ENCODE results near the gene HDAC4.
"Not testable (repeated sequence)": the region's sequence is repeated elsewhere in the genome, so short reads cannot be mapped to it uniquely, and the experiment has no call there.

Gene HDAC4

DNA sequence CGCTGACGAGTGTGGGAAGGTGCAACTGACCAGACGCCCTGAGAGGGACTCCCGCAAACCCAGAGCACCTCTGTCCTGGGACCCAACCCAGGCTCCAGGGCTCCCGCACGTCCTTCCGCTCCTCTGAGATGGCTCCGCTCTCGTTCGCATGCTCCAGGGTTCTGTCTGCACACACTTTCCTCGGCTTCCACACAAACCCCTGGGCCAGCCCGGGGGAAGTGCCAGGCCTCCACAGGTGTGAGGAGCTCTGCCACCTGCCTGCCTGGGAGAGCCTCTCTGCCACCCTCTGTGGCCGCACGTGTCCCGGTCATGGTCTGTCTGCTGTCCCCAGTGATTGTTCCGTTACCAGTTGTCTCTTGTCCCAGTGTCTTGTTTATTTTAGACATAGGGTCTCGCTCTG is 222.9 kb downstream of the HDAC4 start:
- Histone ChIP-seq H3K27me3 (ENCODE audit: control insufficient read depth in 1 of 2, insufficient read depth in 2 of 2, low read length in 2 of 2) (no peaks in the 10 kb centered on the region), H3K9me3 (ENCODE audit: control insufficient read depth in 1 of 2, low read length in 2 of 2) (peaks cover 3 to 4% of the 10 kb centered on the region in 2 donors), H3K9ac (ENCODE audit: low read depth in 1 of 2, low read length in 2 of 2) (no peak overlapping the region), H3K4me3 (ENCODE audit: low read depth in 1 of 2, low read length in 2 of 2) (no peak overlapping the region), H3K36me3 (ENCODE audit: control insufficient read depth in 1 of 2, insufficient read depth in 2 of 2, low read length in 2 of 2) (peaks cover 17 to 54% of the 10 kb centered on the region in 2 donors), H3K4me1 (ENCODE audit: control insufficient read depth in 1 of 2, insufficient read depth in 2 of 2, low read length in 2 of 2) (no peaks in the 10 kb centered on the region), H3K27ac (ENCODE audit: low read depth, low read length) (no peak overlapping the region)

DNA sequence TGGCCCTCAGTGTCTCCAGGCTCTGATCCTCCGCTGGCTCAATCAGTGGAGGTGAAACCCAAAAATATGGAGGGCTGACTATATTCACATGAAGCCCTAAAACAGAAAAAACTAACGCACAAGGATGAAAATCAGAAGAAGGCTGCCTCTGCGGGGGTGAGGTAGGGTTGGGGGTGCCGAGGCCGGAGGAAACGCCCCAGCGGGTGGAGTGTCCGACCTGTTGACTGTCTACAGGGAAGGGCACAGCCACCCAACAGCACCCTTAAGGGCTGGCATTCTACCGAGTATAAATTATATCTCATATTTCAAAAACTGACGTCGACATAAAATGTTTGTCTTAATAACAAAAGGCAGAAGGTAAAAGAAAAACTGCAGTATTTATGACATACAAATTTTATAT is 223.5 kb downstream of the HDAC4 start:
- H3K9ac ChIP-seq (ENCODE audit: low read depth in 1 of 2, low read length in 2 of 2), result no peak overlapping the region
- no peaks in the 10 kb centered on the region for H3K4me1 ChIP-seq (ENCODE audit: control insufficient read depth in 1 of 2, insufficient read depth in 2 of 2, low read length in 2 of 2)
- H3K27ac ChIP-seq (ENCODE audit: low read depth, low read length), result no peak overlapping the region
- H3K4me3 ChIP-seq (ENCODE audit: low read depth in 1 of 2, low read length in 2 of 2), result no peak overlapping the region
- no peaks in the 10 kb centered on the region for H3K27me3 ChIP-seq (ENCODE audit: control insufficient read depth in 1 of 2, insufficient read depth in 2 of 2, low read length in 2 of 2)
- peaks cover 3 to 8% of the 10 kb centered on the region in 2 donors for H3K9me3 ChIP-seq (ENCODE audit: control insufficient read depth in 1 of 2, low read length in 2 of 2)
- H3K36me3 ChIP-seq (ENCODE audit: control insufficient read depth in 1 of 2, insufficient read depth in 2 of 2, low read length in 2 of 2), result peaks cover 17 to 50% of the 10 kb centered on the region in 2 donors

DNA sequence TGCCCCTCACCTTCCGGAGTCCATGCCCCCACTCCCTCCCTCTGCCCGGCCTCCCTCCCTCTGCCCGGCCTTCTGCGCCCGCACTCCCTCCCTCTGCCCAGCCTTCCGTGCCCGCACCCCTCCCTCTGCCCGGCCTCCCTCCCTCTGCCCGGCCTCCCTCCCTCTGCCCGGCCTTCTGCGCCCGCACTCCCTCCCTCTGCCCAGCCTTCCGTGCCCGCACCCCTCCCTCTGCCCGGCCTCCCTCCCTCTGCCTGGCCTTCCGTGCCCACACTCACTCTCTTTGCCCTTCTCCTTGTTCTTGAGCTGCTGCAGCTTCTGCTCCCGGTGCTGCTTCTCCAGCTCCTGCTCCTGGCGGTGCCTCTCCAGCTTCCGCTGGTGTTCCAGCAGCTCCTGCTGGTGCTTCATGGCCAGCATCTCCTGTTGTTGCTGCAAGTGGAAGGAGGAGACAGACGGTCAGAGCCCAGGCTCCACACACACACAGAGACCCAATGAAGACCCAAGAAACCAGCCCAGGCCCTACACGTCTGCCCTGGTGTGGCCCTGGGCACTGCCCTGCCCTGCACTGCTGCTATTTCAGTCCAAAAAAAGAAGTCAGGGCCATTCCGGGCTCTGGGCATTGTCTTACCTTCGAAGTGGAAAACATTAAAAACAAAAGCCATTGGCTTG is 224.5 kb downstream of the HDAC4 start:
- not testable (repeated sequence) for H3K27ac ChIP-seq (ENCODE audit: low read depth, low read length); H3K27me3 ChIP-seq (ENCODE audit: control insufficient read depth in 1 of 2, insufficient read depth in 2 of 2, low read length in 2 of 2); H3K4me1 ChIP-seq (ENCODE audit: control insufficient read depth in 1 of 2, insufficient read depth in 2 of 2, low read length in 2 of 2); H3K4me3 ChIP-seq (ENCODE audit: low read depth in 1 of 2, low read length in 2 of 2); H3K9ac ChIP-seq (ENCODE audit: low read depth in 1 of 2, low read length in 2 of 2)
- Histone ChIP-seq H3K9me3 (ENCODE audit: control insufficient read depth in 1 of 2, low read length in 2 of 2) (peaks cover 5 to 16% of the 10 kb centered on the region in 2 donors), H3K36me3 (ENCODE audit: control insufficient read depth in 1 of 2, insufficient read depth in 2 of 2, low read length in 2 of 2) (peaks cover 19 to 43% of the 10 kb centered on the region in 2 donors)

DNA sequence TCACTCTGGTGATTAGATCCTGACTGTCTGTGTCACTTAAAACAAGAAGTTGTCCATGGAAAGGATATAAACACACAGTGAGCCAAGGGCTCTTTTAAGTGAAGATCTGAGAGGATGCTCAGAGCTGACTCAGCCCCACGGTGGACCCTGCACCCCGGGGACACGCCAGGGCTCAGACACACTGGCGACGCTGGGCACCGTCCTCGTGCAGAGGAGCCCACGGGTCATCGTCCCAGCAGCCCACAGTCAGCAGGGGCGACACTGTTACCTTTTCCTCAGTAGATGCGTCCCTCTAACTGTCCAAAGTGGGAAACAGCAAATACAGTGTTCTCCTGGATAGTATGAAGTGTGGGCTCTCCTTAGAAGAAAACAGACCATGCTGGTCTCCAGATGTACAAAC is 225.6 kb downstream of the HDAC4 start:
- Histone ChIP-seq H3K27me3 (ENCODE audit: control insufficient read depth in 1 of 2, insufficient read depth in 2 of 2, low read length in 2 of 2) (no peaks in the 10 kb centered on the region), H3K4me3 (ENCODE audit: low read depth in 1 of 2, low read length in 2 of 2) (no peak overlapping the region), H3K36me3 (ENCODE audit: control insufficient read depth in 1 of 2, insufficient read depth in 2 of 2, low read length in 2 of 2) (peaks cover 21 to 35% of the 10 kb centered on the region in 2 donors), H3K4me1 (ENCODE audit: control insufficient read depth in 1 of 2, insufficient read depth in 2 of 2, low read length in 2 of 2) (no peaks in the 10 kb centered on the region), H3K9me3 (ENCODE audit: control insufficient read depth in 1 of 2, low read length in 2 of 2) (peaks cover 8 to 18% of the 10 kb centered on the region in 2 donors), H3K27ac (ENCODE audit: low read depth, low read length) (no peak overlapping the region), H3K9ac (ENCODE audit: low read depth in 1 of 2, low read length in 2 of 2) (no peak overlapping the region)

DNA sequence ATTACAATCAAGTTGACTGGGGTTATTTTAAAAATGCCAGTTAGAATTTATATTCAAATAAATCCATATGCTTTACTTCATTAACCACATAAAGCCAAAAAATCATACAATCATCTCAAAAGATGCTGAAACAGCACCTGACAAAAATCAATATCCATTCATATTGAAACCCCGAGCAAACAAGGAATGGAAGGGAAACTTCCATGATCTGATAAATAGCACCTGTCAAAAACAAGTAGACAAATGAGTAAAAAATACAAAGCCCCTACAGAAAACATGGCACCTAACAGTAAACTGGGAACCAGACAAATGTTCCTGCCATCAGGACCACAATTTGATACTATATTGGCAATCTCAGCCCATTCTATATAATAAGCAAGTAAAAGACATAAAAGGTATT is 227.5 kb downstream of the HDAC4 start:
- H3K27me3 ChIP-seq (ENCODE audit: control insufficient read depth in 1 of 2, insufficient read depth in 2 of 2, low read length in 2 of 2), result no peaks in the 10 kb centered on the region
- peaks cover 21 to 34% of the 10 kb centered on the region in 2 donors for H3K36me3 ChIP-seq (ENCODE audit: control insufficient read depth in 1 of 2, insufficient read depth in 2 of 2, low read length in 2 of 2)
- no peak overlapping the region for H3K9ac ChIP-seq (ENCODE audit: low read depth in 1 of 2, low read length in 2 of 2)
- H3K9me3 ChIP-seq (ENCODE audit: control insufficient read depth in 1 of 2, low read length in 2 of 2), result peaks cover 8 to 18% of the 10 kb centered on the region in 2 donors
- H3K4me3 ChIP-seq (ENCODE audit: low read depth in 1 of 2, low read length in 2 of 2), result no peak overlapping the region
- no peak overlapping the region for H3K27ac ChIP-seq (ENCODE audit: low read depth, low read length)
- no peaks in the 10 kb centered on the region for H3K4me1 ChIP-seq (ENCODE audit: control insufficient read depth in 1 of 2, insufficient read depth in 2 of 2, low read length in 2 of 2)

DNA sequence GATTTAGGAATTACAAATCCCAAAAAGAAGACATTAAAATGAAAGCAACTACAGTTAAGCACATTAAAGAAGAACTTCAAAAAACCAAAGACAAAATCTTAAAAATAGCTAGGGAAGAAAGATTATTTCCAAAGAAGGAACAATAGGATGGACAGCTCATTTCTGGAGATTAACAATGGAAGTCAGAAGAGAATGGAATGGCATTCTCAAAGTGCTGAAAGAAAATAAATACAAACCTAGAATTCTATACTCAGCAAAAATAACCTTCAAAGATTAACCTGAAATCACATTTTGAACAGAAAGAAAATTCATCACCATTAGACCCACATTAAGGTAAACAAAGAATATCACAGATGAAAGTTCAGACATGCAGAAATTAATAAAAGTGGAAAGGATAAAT is 229.2 kb downstream of the HDAC4 start:
- Histone ChIP-seq H3K27me3 (ENCODE audit: control insufficient read depth in 1 of 2, insufficient read depth in 2 of 2, low read length in 2 of 2) (no peaks in the 10 kb centered on the region), H3K4me3 (ENCODE audit: low read depth in 1 of 2, low read length in 2 of 2) (no peak overlapping the region), H3K36me3 (ENCODE audit: control insufficient read depth in 1 of 2, insufficient read depth in 2 of 2, low read length in 2 of 2) (peaks cover 21 to 31% of the 10 kb centered on the region in 2 donors), H3K9me3 (ENCODE audit: control insufficient read depth in 1 of 2, low read length in 2 of 2) (peaks cover 8 to 18% of the 10 kb centered on the region in 2 donors), H3K27ac (ENCODE audit: low read depth, low read length) (no peak overlapping the region), H3K9ac (ENCODE audit: low read depth in 1 of 2, low read length in 2 of 2) (no peak overlapping the region), H3K4me1 (ENCODE audit: control insufficient read depth in 1 of 2, insufficient read depth in 2 of 2, low read length in 2 of 2) (no peaks in the 10 kb centered on the region)

DNA sequence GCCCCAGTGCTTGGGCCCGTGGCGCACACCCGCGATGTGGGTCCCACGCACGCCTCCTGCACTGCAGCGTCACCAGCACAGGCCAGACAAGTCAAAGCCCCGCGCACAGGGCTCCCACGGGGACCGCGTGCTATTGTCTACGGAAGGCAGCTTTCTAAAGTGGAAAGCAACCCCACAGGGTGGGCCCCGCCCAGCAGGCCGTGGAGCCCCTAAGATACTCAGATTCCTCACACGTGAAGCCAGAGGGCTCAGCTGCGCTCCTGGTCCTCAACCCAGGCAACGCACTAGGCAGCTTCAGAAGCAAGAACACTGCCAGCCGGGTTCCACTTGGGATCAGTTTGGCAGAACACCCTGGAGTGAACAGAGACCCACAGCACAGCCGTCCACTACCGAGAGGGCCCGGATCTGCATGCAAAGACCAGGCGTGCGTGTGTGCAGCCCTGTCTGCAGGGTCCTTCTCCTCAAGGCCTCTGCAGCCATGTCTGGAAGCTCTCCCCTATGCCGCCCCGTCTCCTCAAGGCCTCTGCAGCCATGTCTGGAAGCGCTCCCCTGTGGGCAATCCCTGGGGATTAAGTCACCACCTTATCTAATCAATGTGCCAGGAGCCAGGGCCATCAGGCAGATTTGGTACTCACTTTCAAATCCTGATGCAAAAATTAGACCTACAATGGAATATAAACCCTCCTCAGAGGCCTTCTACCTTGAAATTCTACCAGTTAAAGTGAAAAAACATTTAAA is 231.3 kb downstream of the HDAC4 start:
- H3K36me3 ChIP-seq (ENCODE audit: control insufficient read depth in 1 of 2, insufficient read depth in 2 of 2, low read length in 2 of 2), result peaks cover 8 to 22% of the 10 kb centered on the region in 2 donors
- peaks cover 7 to 18% of the 10 kb centered on the region in 2 donors for H3K9me3 ChIP-seq (ENCODE audit: control insufficient read depth in 1 of 2, low read length in 2 of 2)
- no peaks in the 10 kb centered on the region for H3K4me1 ChIP-seq (ENCODE audit: control insufficient read depth in 1 of 2, insufficient read depth in 2 of 2, low read length in 2 of 2)
- no peak overlapping the region for H3K27ac ChIP-seq (ENCODE audit: low read depth, low read length)
- no peak overlapping the region for H3K9ac ChIP-seq (ENCODE audit: low read depth in 1 of 2, low read length in 2 of 2)
- no peak overlapping the region for H3K4me3 ChIP-seq (ENCODE audit: low read depth in 1 of 2, low read length in 2 of 2)
- no peaks in the 10 kb centered on the region for H3K27me3 ChIP-seq (ENCODE audit: control insufficient read depth in 1 of 2, insufficient read depth in 2 of 2, low read length in 2 of 2)

DNA sequence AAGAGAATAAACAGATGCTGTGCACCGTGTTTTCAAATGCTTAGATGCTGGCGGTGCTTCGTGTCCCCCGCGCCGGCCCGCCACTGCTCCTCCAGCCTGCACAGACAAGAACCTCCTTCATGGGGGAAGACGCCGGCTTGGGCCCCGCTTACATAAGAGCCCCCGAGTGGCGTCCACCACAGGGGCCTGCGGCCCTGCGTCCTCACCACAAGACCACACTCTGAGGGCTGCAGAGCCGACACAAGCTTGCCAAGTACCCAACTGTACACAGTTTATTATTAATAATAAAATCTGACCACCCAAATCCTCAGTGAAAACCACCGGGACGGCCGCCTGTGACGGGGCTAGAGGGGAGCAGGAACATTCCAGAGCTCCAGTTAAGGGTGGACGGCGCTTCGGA is 232.2 kb downstream of the HDAC4 start:
- Histone ChIP-seq H3K9me3 (ENCODE audit: control insufficient read depth in 1 of 2, low read length in 2 of 2) (peaks cover 5 to 14% of the 10 kb centered on the region in 2 donors), H3K9ac (ENCODE audit: low read depth in 1 of 2, low read length in 2 of 2) (no peak overlapping the region)

DNA sequence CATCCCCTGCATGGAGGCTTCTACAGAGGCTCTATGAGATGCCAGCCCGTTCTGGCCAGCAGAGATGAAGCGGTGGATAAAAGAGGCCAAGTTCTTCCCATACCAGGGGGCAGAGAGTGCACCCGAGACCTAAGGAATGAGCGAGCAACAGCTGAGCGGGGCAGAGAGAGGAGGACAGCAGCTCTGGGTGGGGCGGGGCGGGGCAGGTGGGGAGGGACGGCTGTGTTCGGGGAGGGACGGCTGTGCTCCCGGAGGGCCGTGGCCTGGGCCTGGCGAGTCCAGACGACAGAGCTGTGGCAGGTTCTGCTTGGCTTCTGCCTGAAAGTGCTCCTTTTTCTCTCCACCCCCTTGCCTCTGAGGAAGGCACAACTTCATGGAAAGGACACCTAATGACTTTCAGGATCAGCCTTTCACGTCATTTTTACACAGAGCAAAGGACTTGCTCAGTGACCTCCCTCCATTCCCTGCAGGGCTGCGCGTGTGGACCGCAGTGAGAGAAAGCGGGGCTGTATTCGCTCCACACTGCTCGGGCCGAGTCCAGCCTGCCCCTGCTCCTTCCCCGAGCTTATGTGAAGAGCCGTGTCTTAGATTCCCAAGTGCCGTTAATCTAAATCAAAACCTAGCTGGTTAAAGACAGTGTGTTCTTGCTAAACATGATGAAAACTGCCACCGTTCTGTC is 232.9 kb downstream of the HDAC4 start:
- Histone ChIP-seq H3K4me3 (ENCODE audit: low read depth in 1 of 2, low read length in 2 of 2) (no peak overlapping the region), H3K9ac (ENCODE audit: low read depth in 1 of 2, low read length in 2 of 2) (no peak overlapping the region), H3K36me3 (ENCODE audit: control insufficient read depth in 1 of 2, insufficient read depth in 2 of 2, low read length in 2 of 2) (peaks cover 10 to 24% of the 10 kb centered on the region in 2 donors), H3K27me3 (ENCODE audit: control insufficient read depth in 1 of 2, insufficient read depth in 2 of 2, low read length in 2 of 2) (no peaks in the 10 kb centered on the region), H3K27ac (ENCODE audit: low read depth, low read length) (no peak overlapping the region), H3K4me1 (ENCODE audit: control insufficient read depth in 1 of 2, insufficient read depth in 2 of 2, low read length in 2 of 2) (no peaks in the 10 kb centered on the region), H3K9me3 (ENCODE audit: control insufficient read depth in 1 of 2, low read length in 2 of 2) (peaks cover 5 to 14% of the 10 kb centered on the region in 2 donors)

More for the DNA sequence above, 232.2 kb downstream of the HDAC4 start:
- H3K4me1 ChIP-seq (ENCODE audit: control insufficient read depth in 1 of 2, insufficient read depth in 2 of 2, low read length in 2 of 2), result no peaks in the 10 kb centered on the region
- no peak overlapping the region for H3K27ac ChIP-seq (ENCODE audit: low read depth, low read length)
- H3K4me3 ChIP-seq (ENCODE audit: low read depth in 1 of 2, low read length in 2 of 2), result no peak overlapping the region
- H3K36me3 ChIP-seq (ENCODE audit: control insufficient read depth in 1 of 2, insufficient read depth in 2 of 2, low read length in 2 of 2), result peaks cover 6 to 18% of the 10 kb centered on the region in 2 donors
- no peaks in the 10 kb centered on the region for H3K27me3 ChIP-seq (ENCODE audit: control insufficient read depth in 1 of 2, insufficient read depth in 2 of 2, low read length in 2 of 2)
